GM18511 (cell line): ENCODE measurements around the gene OR8B12.

Source experiments
- ATAC-seq: cut with Tn5 transposase; IDR thresholded peaks from one replicate; pipeline ENCODE4 v1.9.1; 2021; ENCODE audit warnings: mild to moderate bottlenecking, moderate library complexity; ENCODE audit not compliant: unreplicated experiment

OR8B12 gene

GRCh38 chr11:124543554-124543953, at the start of gene OR8B12:
Gene OR8B12 (minus strand): TSS chr11:124543654. CDS start chr11:124543654, 0 bp downstream.
- no peak for ATAC-seq

GRCh38 chr11:124592627-124593026, 49.2 kb upstream of the OR8B12 start:
- no peak for ATAC-seq

GRCh38 chr11:124591430-124591829, 48.0 kb upstream of the OR8B12 start:
- no peak for ATAC-seq

DNA sequence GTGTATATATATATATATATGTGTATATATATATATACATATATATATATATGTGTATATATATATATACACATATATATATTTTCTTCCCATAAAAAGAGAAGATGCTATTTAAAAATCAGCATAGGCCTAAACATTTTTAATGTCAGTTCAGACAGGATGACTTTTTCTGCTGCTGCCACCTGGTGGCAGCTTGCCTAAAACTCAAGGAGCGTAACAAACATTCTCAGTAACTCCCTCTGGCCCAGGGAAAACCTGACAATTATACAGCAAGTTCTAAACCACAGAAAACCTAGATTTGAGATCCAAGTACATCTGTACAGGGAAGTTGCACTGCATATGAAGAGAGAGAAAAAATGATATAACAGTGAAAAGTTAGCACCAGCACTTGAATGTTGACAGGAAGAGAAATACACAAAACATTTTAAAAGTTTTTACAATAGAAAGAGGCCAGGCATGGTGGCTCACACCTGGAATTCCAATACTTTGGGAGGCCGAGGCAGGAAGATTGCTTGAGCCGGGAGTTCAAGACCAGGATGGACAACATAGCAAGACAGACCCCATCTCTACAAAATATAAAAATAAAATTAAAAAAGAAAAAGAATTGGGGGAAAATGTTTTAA, 42.9 kb upstream of the OR8B12 start:
- ATAC-seq, result peak; percentile 54

GRCh38 chr11:124584681-124585372, 41.4 kb upstream of the OR8B12 start:
- ATAC-seq, result no peak

- ATAC-seq, result no peak
Observed at GRCh38 chr11:124583781-124584180, 40.3 kb upstream of the OR8B12 start.

GRCh38 chr11:124582565-124582964, 39.1 kb upstream of the OR8B12 start:
- no peak for ATAC-seq

- no peak for ATAC-seq
Observed at GRCh38 chr11:124581817-124582216, 38.4 kb upstream of the OR8B12 start.

- ATAC-seq, result no peak
Observed at GRCh38 chr11:124578761-124579160, 35.3 kb upstream of the OR8B12 start.

DNA sequence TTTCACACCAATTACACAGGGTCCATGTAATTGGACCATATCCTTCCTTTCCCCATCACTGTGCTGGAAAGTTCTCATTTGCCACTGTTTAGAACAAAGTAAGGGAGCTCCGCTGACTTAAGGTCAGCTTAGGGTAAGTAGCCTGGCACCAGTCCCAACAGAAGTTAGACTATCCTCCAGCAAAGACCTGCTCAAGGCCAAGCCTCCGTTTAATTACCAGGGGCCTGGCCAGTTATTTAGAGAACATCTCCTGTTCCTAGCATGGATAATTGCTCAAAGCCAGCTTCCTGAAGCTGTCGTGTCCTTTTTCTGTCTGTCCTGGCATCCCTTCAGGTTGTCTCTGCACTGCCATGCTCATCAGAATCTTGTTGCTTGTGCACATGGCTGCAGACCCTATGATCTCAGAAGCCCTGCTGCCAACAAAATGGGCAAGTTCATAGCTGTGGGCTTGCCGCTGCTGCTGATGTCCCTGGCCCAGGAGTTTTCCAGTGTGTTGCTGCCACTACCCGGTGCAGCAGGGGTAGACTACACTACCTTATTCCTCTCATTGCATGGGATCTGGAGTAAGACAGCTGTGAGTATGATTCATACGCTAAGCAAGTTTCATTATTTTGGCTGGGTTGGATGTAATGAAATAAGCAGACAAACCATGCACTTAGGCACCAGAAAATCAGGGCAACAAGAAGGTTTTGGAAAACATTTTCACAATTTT, 34.4 kb upstream of the OR8B12 start:
- ATAC-seq, result no peak

DNA sequence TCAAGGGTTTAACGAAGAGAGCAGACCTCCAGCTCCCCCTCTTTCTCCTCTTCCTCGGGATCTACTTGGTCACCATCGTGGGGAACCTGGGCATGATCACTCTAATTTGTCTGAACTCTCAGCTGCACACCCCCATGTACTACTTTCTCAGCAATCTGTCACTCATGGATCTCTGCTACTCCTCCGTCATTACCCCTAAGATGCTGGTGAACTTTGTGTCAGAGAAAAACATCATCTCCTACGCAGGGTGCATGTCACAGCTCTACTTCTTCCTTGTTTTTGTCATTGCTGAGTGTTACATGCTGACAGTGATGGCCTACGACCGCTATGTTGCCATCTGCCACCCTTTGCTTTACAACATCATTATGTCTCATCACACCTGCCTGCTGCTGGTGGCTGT, 26.7 kb upstream of the OR8B12 start:
- no peak for ATAC-seq

DNA sequence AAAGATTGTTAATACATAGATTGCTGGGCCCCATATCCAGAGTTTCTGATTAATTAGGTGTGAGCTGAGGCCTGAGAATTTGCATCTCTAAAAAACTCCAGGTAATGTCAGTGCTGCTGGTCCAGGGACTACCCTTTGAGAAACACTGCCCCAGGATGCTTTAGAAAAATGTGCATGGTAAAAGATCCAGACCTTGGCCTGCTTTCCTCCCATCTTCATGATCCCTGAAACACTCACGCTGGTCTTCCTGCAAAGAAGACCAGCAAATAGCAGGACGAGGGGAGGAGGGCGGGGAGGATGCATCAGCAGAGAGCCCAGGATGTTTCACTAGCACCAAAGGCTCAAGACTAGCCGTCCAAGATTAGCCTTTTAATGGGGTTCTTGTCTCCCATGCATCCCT, 26.2 kb upstream of the OR8B12 start, which contains the start of gene OR8A1:
Gene OR8A1, plus strand, starts transcription at position 301 of the 400 bp plus-strand sequence. CDS start 123 bp downstream, outside the sequence.
- ATAC-seq, result no peak

- no peak for ATAC-seq
Observed at GRCh38 chr11:124556828-124557227, 13.4 kb upstream of the OR8B12 start.

DNA sequence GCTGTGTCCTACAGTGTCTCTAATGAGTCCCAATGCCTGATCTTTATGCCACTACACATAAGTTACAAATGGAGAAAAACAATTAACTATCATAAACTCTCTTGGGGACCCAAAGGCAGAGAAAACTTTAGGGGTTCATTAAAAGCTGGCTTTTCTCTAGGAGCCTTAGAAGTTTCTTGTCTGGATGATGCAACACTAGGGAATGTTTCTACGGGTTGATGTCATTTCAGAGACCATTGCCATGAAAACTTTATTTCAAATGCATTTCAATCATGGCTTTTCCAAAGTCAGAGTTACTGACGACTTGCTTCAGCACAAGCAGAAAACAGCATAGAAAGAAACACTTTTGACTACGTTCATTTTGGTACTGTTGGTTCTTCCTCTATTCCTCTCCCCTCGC, 8.5 kb upstream of the OR8B12 start:
- no peak for ATAC-seq

DNA sequence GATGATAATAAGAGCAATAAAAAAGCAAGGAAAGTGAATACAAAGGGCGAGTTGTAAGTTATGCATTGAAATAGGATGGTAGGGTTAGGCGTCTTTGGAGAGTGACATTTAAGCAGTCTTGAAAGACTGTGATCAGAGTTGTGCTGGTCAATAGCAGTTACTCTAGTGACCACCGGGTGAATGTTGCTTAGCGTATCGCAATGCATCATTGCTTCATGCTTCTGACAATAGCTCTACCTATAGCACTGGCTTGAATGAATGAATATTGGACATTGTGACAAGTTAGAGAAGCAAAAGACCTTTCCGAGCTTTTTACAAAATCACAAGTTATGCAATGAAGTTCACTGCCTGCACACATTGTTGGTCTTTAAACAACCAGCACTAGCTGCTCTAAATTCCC, 7.7 kb upstream of the OR8B12 start:
- no peak for ATAC-seq

- no peak for ATAC-seq
Observed at GRCh38 chr11:124543145-124543544, 309 bp downstream of the OR8B12 start.

- no peak for ATAC-seq
Observed at GRCh38 chr11:124541204-124541603, 2.2 kb downstream of the OR8B12 start.

DNA sequence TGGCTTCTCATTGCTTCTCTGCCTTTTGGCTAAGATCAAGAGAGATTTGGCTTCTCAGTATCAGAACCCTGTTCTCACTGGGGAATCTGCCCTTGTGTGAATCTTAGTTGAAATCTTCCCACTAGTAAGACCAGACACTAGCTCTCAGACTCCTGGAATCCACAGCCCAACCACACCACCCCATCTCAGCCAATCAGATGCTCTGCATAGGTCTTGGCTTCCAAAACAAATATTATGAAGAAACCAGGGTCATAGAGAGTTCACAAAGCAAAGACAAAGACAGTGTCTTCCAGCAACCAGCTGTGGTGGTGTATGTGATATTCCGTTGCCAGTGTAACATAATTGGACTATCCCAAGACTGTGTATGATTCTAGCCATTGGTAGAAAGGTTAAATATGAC, 5.4 kb downstream of the OR8B12 start:
- ATAC-seq, result no peak

DNA sequence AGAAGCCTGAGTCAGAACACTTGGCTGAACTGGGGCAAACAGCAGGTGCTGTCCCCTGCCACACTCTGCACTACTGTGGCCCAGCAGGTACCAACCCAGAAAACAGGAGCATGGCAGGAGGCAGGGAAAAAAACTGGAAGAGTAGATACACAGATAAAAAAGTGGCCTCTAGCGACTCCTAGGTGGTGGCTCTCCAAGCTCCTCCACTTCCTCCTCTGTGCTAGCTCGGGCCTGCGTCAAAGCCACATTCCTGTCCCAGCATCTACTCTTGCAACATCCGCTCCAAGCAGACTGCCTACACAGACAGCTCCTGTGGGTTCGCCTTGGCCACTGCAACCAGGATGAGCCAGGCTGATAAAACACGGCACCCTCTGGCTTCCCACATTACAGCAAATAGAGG, 6.9 kb downstream of the OR8B12 start:
- no peak for ATAC-seq

GRCh38 chr11:124535552-124536232, 7.8 kb downstream of the OR8B12 start:
- no peak for ATAC-seq

- no peak for ATAC-seq
Observed at GRCh38 chr11:124534051-124534450, 9.4 kb downstream of the OR8B12 start.
